Thyroid gland (tissue), 4 donors: ENCODE results near the gene CRYBG2. TPM values are rescaled to one million over a fixed set of nuclear protein-coding genes. Genes with fewer than 3 reads are reported as not detected.
"Not testable (repeated sequence)": the region's sequence is repeated elsewhere in the genome, so short reads cannot be mapped to it uniquely, and the experiment has no call there.

Source experiments
- DNase-seq, 2 donors: peaks; one replicate each; pipeline ENCODE4 v3.0.0-alpha.2; 2019
- H3K27ac ChIP-seq, 3 donors: fragments of 200-600 bp; sonication (generic); 1 replicate in 2 of 3; 2 replicates in 1 of 3; pipeline ENCODE4 v1.5.1; 2016 to 2019; ENCODE audit warnings: mild to moderate bottlenecking in 1 of 3, moderate library complexity in 1 of 3
- H3K27me3 ChIP-seq: fragments of 200-600 bp; sonication (generic); one replicate; pipeline ENCODE4 v1.5.1; 2019
- H3K36me3 ChIP-seq, 2 donors: fragments of 200-600 bp; sonication (generic); one replicate each; pipeline ENCODE4 v1.5.1; 2016 to 2019
- H3K4me1 ChIP-seq, 2 donors: fragments of 200-600 bp; sonication (generic); one replicate each; pipeline ENCODE4 v1.5.1; 2017 to 2019
- H3K4me3 ChIP-seq, 3 donors: fragments of 200-600 bp; sonication (generic); replicated peaks in 1 of 3; 1 replicate in 2 of 3; 2 replicates in 1 of 3; pipeline ENCODE4 v1.5.1; 2016; ENCODE audit warnings: mild to moderate bottlenecking in 1 of 3
- H3K9me3 ChIP-seq: fragments of 200-600 bp; sonication (generic); one replicate; pipeline ENCODE4 v1.5.1; 2017
- POLR2A ChIP-seq, 2 donors: fragments of 450-650 bp; IDR thresholded peaks; one replicate each; pipeline ENCODE4 v1.6.1; 2017; ENCODE audit warnings: antibody characterized with exemption in 2 of 2, mild to moderate bottlenecking in 2 of 2, moderate library complexity in 1 of 2
- WGBS, 2 donors: methylation state at CpG; one replicate each; pipeline ENCODE4 v1.1.5; 2017; 5-methylcytosine and 5-hydroxymethylcytosine counted together
- intact Hi-C: fragments of 100-400 bp; cut with DNase I; formaldehyde crosslinking; loops from one replicate; pipeline ENCODE4 v1.15.1; 2023
- total RNA-seq, 4 donors: library from RNA; depleted of rRNA; stranded (reverse); fragments of >200 nt; gene quantifications; one replicate each; pipeline ENCODE4 v1.2.3, GENCODE V29; 2016
- TF ChIP-seq, protein P1 (sequence below), 6 experiments: fragments of 200-600 bp in 3 of 6; fragments of 450-650 bp in 3 of 6; sonication (generic) in 3 of 6; IDR thresholded peaks; one replicate each; pipeline ENCODE4 v1.5.1; 2016 to 2019; ENCODE audit warnings: antibody characterized with exemption in 6 of 6, mild to moderate bottlenecking in 2 of 6, inconsistent platforms in 1 of 6, moderate library complexity in 1 of 6

CRYBG2 gene
- total RNA-seq, 4 donors from 2014 or later = not detected

DNA sequence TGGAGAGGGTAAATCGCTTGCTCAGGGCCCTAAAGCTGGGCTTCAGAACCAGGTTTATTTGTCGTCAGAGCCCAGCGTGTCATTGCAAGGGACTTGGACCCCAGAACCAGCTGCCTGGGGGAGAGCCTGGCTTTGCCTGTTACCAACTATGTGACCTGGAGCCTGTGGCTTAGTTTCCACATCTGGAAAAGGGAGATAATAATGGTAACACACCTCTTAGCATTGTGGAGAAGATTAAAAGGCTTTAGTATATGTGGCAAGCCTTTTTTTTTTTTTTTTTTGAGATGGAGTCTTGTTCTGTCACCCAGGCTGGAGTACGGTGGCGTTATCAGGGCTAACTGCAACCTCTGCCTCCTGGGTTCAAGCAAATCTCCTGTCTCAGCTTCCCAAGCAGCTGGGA, 23.7 kb downstream of the CRYBG2 start:
- no peaks in the 10 kb centered on the region for H3K9me3 ChIP-seq
- 89 to 93% methylated on average over 5 of the region's 5 CpGs for WGBS, 2 donors
- no peak for TF ChIP-seq POLR2A (IDR thresholded peaks at IDR 0.05)
- TF ChIP-seq, protein P1, sequence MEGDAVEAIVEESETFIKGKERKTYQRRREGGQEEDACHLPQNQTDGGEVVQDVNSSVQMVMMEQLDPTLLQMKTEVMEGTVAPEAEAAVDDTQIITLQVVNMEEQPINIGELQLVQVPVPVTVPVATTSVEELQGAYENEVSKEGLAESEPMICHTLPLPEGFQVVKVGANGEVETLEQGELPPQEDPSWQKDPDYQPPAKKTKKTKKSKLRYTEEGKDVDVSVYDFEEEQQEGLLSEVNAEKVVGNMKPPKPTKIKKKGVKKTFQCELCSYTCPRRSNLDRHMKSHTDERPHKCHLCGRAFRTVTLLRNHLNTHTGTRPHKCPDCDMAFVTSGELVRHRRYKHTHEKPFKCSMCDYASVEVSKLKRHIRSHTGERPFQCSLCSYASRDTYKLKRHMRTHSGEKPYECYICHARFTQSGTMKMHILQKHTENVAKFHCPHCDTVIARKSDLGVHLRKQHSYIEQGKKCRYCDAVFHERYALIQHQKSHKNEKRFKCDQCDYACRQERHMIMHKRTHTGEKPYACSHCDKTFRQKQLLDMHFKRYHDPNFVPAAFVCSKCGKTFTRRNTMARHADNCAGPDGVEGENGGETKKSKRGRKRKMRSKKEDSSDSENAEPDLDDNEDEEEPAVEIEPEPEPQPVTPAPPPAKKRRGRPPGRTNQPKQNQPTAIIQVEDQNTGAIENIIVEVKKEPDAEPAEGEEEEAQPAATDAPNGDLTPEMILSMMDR (IDR thresholded peaks at IDR 0.05) = no peak
- intact Hi-C loops = no loop called here
- H3K4me1 ChIP-seq = peaks cover 0 to 1% of the 10 kb centered on the region in 2 donors
- H3K27me3 ChIP-seq = no peaks in the 10 kb centered on the region
- no peak overlapping the region for H3K27ac ChIP-seq
- DNase-seq = no peak
- no peaks in the 10 kb centered on the region for H3K36me3 ChIP-seq
- H3K4me3 ChIP-seq = no peak overlapping the region

DNA sequence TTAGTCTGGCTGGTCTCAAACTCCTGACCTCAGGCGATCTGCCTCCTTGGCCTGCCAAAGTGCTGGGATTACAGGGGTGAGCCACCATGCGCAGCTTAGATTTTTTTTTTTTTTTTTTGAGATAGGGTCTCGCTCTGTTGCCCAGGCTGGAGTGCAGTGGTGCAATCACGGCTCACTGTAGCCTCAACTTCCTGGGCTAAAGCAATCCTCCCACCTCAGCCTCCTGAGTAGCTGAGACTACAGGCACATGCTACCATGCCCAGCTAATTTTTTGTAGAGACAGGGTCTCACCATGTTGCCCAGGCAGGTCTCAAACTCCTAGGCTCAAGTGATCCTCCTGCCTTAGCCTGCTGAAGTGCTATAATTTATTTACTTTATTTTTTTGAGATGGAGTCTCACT, 24.6 kb downstream of the CRYBG2 start:
- H3K9me3 ChIP-seq = not testable (repeated sequence)

DNA sequence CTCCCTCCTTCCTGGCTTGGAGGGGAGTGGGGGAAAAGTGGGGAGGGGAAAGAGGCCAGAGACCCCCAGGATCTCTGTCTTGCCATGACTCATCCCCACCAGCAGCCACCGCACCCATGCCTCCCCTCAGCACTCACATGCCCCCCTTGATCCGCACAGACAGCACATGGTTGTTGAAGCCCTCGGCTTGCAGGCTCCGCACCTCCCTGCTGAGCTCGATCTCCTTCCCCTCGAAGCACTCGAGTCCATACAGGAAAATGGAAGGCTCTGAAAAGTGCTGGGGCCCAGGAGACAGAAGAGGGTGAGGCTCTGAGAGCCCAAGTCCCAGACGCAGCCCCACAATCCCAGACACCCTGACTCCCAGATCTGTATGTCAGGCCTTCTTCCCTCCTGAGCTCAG, 25.3 kb downstream of the CRYBG2 start:
- 79 to 84% methylated on average over 8 of the region's 8 CpGs for WGBS, 2 donors
- intact Hi-C loops = no loop called here
- Histone ChIP-seq H3K36me3 (no peaks in the 10 kb centered on the region), H3K27ac (no peak overlapping the region), H3K4me3 (no peak overlapping the region), H3K27me3 (no peaks in the 10 kb centered on the region), H3K4me1 (no peaks in the 10 kb centered on the region), H3K9me3 (no peaks in the 10 kb centered on the region)
- no peak for TF ChIP-seq POLR2A (IDR thresholded peaks at IDR 0.05)
- TF ChIP-seq, protein P1 (IDR thresholded peaks at IDR 0.05) = no peak
- no peak for DNase-seq

More for the DNA sequence above, 24.6 kb downstream of the CRYBG2 start:
- H3K27me3 ChIP-seq, H3K4me3 ChIP-seq, H3K36me3 ChIP-seq, H3K27ac ChIP-seq, DNase-seq, H3K4me1 ChIP-seq, intact Hi-C loops: not testable (repeated sequence)
- 94 to 98% methylated on average over 4 of the region's 4 CpGs for WGBS, 2 donors

DNA sequence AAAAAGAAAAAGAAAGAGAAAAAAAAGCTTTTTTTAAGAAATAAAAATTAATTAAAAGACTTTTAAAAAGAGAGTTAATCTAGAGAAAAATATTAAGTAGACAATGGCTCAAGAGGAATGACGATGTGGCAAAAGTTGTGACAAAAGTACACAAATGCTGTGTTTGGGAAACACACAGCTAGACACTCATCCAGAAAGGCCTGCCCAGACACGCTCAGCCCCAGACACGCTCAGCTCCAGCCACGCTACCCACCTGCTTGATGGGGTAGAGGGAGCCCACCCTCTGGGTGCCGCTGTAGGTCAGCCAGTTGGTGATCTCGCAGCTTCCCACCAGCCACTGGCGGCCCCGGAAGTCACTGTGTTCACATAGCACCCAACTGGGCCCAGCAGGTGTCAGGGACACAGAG, 26.0 kb downstream of the CRYBG2 start:
- Histone ChIP-seq H3K36me3 (no peaks in the 10 kb centered on the region), H3K9me3 (no peaks in the 10 kb centered on the region), H3K27ac (no peak overlapping the region), H3K27me3 (no peaks in the 10 kb centered on the region), H3K4me1 (no peaks in the 10 kb centered on the region), H3K4me3 (no peak overlapping the region)
- intact Hi-C loops = no loop called here
- WGBS, 2 donors = 77 to 87% methylated on average over 8 of the region's 8 CpGs
- TF ChIP-seq POLR2A (IDR thresholded peaks at IDR 0.05) = no peak
- TF ChIP-seq, protein P1 (IDR thresholded peaks at IDR 0.05) = no peak
- DNase-seq = no peak

DNA sequence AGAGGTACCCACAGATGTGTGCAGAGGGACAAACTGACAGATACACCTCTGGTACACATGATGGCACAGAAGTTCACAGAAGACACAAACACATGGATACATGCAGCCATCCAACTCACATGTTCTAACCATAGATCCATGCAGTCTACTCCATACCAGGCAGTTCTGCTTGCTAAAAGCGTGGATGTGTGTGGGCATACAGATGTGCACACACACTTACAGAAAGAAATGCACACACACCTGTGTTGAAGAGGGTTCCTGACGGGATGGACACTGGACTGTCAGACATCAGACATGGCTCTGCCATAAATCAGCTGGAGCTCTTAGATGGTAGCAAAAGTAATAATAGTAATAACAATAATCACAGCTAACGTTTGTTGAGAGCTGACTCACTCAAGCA, 29.4 kb downstream of the CRYBG2 start:
- intact Hi-C loops = loop anchor here (5.0 kb wide), 1 partner anchor 47 kb away; no protein-coding TSS in a partner anchor
- H3K27me3 ChIP-seq = no peaks in the 10 kb centered on the region
- H3K27ac ChIP-seq = no peak overlapping the region
- no peak overlapping the region for H3K4me3 ChIP-seq
- H3K9me3 ChIP-seq = no peaks in the 10 kb centered on the region
- H3K4me1 ChIP-seq = peaks cover 0 to 8% of the 10 kb centered on the region in 2 donors
- no peaks in the 10 kb centered on the region for H3K36me3 ChIP-seq
- TF ChIP-seq, protein P1 (IDR thresholded peaks at IDR 0.05) = no peak
- no peak for TF ChIP-seq POLR2A (IDR thresholded peaks at IDR 0.05)
- no peak for DNase-seq
- WGBS, 2 donors = 83 to 86% methylated on average over 3 of the region's 3 CpGs

DNA sequence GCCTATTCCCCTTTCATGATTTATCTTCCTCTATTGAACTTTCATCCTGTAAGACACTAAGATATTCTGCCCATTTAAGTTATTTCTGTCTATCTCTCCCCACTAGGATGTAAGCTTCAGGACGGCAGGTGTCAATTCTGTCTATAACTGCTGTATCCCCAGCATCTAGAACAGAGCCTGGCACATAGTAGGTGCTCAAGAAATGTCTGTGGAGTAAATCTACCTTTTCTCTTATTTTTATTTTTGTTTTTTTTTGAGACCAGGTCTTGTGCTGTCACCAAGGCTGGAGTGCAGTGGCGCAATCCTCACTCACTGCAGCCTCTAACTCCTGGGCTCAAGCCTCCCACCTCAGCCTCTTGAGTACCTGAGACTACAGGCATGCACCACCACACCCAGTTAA, 30.5 kb downstream of the CRYBG2 start:
- Histone ChIP-seq H3K9me3 (no peaks in the 10 kb centered on the region), H3K27ac (no peak overlapping the region), H3K27me3 (no peaks in the 10 kb centered on the region), H3K36me3 (no peaks in the 10 kb centered on the region), H3K4me1 (peaks cover 0 to 8% of the 10 kb centered on the region in 2 donors), H3K4me3 (no peak overlapping the region)
- 95 to 96% methylated on average over 2 of the region's 2 CpGs for WGBS, 2 donors
- intact Hi-C loops = loop anchor here (5.0 kb wide), 1 partner anchor 46 kb away; no protein-coding TSS in a partner anchor
- TF ChIP-seq, protein P1 (IDR thresholded peaks at IDR 0.05) = no peak
- TF ChIP-seq POLR2A (IDR thresholded peaks at IDR 0.05) = no peak
- DNase-seq = no peak
